GM19035 (cell line): ENCODE results near the gene DENND5B.
"Not testable (repeated sequence)": the region's sequence is repeated elsewhere in the genome, so short reads cannot be mapped to it uniquely, and the experiment has no call there.

ENCODE experiments used
- ATAC-seq: cut with Tn5 transposase; IDR thresholded peaks from one replicate; pipeline ENCODE4 v1.9.1; 2021; ENCODE audit not compliant: unreplicated experiment

The DENND5B gene

DNA sequence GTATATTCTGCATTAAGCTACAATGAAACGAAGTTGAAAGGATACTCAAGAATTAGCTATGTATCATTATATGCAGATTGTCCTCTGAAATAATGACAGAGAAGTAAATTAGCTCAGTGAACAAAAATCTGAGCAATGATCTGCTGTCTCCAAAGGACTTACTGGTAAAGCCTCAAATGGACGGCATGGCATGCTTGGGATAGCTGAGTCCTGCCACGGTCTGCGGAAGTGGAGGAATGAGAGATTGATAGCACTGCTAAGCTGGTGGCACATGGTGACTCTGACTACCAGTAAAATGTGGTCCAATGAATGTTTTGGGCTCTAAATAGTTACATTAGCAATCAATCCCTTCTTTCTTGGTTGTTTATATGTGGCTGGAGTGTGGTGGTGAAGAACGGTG is 3.7 kb upstream of the DENND5B start:
- ATAC-seq = no peak

DNA sequence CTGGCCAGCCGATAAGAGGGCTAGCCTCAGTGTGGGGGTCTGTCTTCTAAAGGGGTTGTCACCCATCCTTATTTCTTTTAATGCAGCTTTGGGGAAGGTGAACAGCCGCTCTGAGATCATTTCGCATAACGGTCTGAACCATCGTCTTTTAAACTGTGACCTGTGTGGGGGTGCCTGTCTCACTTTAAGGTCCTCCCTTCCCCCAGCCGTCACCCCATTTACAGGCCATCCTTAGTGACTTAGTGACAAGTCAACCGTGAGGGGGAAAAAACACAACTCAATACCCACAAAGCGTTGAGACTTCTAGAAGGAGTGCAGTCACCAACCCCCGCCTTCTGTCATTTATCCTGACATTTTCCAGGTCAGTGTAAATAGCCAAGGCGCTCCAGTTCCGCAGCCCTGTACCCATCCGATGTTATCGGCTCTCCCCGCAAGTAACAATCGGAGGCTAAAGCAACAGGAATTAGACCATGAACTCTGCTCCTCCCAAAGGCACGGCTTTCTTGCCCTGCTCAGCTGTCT is 505 bp upstream of the DENND5B start:
- ATAC-seq = peak; percentile 10

DNA sequence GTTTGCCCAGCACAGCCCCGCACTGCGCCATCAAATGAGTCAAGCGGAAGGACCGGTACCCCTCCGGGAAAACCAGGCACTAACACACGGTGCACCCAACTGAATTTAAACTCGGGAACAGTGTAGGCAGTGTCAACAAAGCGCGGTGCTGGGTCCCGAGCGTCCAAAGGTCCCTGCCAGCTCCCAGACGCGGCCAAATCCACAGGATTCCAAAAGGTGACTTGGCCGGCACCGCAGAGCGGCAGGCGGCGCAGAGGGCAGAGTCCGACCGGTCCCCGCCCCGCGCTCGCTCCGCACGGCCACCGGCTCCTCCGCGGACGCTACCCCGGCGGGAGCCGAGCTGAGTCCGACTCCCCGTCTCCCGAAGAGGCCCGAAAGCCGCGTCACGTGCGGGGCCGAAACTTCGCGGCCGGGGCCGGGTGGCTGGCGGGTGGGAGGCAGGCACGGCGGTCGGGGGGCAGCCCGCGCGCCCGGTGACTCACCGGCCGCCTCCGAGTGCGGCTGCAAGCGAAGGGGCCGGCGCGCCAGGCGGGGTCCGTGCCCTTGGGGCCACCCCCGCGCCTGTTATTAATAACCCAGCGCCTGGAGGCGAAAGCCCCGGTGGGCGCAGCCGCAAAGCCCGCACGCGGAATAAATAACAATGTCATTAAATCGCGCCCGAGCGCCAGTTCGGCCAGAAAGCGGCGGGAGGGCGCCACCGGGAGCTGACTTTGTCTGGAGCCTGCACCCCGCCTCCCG is 863 bp downstream of the DENND5B start:
- peak; percentile 32 for ATAC-seq

DNA sequence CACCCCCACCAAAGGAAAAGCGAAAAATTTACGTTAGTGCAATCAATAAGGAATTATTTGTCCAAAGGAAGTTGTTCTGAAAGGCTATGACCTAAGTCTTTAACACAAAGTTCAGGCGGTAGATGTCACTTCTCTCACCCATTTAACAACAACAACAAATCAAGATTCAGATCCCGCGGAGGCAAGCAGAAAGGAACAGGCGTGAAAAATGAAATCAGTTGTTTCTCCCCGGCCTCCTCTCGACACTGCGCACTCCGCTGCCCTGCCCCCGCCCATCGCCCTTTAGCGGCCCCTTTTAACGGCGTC is 1.4 kb downstream of the DENND5B start:
- ATAC-seq = peak; percentile 33

DNA sequence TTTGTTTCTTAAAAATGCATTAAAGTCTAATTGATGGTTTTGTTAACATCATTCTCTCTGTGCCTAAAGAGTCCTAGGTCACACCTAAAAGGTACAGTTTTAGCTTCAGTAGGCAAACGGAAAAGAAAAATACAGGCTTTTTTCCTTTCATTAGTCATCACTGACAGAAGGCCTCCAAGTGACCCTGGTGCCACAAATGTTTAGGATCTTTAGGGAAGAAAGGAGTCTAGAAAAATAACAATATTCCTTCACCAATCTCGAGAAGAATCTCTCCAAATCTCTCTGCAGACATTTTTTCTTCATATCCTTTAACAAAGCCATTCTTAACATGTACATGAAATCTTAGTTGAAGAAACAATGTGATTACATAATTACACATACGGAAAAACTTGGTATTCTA is 2.0 kb downstream of the DENND5B start:
- no peak for ATAC-seq

DNA sequence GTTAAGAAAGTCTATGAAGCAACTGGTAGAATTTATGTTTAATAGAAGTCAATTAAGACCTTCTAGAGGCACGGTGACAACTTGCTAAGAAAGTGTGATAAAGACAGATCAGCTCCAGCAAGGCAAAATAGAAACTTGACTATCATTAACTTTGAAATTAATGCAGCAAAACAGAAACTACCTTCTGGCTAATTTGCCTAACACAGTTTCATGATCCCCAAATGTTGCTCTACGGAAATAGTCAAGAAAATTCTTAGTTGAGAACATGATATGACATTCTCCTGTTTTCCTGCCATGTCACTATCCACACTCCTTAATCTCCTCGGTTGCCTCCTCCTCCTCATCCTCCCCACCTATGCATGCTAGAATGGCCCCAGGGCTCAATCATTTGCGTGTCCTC is 4.2 kb downstream of the DENND5B start:
- peak; percentile 21 for ATAC-seq

DNA sequence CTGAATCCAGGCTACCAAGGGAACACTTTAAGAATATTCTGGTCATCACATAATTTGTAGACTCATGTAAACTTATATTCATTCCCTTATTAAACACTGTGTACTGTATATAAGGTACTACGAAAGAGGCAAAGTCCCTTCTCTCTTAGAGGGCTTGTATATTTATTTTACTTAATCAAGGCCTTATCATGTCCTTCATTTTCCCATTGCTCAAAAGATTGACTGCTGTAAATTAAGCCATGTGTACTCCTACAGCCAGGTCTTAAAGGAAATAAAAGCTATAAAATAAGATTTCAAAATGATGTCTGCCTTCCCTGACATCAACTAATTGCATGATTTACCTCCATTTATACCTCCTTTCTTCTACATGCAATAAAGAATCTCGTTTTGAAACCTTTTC is 5.0 kb downstream of the DENND5B start:
- ATAC-seq = no peak

DNA sequence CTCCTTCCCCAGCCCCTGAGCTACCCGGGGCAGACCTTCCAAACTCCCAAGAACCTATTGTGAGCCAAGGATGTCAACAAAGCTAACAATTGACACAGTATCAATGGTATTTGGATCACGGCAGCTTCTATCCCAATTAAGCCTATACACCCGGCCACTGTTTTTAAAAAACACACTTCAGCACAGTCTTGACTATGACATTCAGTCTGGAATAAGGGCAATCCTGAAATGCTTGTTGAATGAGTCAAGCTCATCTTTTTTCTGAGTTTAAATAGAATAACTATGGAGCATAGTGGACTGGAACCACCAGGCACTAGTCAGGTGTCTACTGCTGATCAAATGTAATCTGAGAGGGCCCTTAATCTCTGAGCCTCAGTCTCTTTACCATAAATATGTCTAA is 5.7 kb downstream of the DENND5B start:
- no peak for ATAC-seq

DNA sequence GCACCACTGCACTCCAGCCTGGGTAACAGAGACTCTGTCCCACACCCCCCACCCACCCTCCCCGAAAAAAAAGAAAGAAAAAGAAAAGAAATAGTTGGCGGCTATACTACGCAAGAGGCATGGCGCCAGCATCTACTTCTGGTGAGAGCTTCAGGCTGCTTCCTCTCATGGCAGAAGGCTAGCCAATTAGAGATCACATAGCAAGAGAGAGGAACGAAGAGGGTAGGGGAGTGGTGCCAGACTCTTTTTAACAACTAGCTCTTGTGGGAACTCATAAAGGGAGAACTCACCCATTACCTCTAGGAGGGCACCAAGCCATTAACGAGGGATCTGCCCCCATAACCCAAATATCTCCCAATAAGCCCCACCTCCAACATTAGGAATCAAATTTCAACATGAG is 6.2 kb downstream of the DENND5B start:
- ATAC-seq = no peak

DNA sequence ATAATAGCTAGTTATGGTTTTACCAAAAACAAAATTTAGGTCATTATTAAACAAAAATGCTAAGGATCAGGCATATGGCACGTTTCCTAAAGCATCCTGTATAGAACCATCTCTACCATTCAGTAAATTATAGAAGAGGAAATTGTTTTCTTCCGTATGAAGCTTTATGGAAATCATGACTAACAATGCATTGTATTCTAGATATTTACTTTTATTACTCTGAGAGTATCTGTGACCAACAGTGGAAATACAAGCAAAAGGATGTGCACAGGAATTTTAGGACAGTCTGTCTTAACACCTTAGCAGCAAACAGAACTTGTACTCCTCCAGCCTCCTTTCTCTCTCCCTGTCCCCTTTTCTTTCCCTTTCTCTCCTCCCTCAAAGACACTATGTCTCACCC is 7.1 kb downstream of the DENND5B start:
- ATAC-seq = no peak

DNA sequence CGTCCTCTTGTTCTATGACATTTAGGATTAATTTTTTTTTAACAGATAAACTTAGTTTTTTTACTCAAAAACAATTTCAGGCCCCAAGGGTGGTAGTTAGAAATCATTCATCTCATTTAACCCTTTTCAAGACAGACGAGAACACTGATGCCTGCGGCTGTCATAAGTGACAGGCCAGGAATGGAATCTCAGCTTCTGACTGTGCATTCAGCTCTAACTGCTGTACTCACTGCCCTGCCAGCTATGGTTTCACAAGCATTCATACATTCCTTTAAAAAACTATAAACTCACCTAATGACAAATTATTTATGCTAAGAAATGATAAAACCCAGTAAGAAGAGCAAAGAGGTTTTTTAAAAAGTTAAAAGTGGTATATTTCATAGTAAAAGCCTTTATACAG is 8.8 kb downstream of the DENND5B start:
- ATAC-seq = no peak

DNA sequence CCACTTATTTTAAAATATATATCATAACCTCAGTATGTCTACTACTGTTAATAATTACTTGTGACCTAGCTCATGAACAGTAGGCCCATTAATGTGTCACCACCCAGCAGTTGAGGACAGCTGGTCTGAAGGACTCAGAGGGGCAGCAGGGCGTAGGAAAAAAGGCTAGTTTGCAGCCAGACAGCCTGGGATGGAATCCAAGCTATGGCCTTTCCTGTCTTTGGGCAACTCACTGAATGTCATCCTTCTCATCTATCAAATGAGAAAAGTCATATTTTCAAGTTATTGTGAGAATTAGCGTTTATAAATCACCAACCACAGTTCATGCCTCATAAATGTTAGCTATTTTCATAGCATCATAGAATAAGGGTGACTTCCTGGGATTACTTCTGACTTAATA is 12.3 kb downstream of the DENND5B start:
- no peak for ATAC-seq

DNA sequence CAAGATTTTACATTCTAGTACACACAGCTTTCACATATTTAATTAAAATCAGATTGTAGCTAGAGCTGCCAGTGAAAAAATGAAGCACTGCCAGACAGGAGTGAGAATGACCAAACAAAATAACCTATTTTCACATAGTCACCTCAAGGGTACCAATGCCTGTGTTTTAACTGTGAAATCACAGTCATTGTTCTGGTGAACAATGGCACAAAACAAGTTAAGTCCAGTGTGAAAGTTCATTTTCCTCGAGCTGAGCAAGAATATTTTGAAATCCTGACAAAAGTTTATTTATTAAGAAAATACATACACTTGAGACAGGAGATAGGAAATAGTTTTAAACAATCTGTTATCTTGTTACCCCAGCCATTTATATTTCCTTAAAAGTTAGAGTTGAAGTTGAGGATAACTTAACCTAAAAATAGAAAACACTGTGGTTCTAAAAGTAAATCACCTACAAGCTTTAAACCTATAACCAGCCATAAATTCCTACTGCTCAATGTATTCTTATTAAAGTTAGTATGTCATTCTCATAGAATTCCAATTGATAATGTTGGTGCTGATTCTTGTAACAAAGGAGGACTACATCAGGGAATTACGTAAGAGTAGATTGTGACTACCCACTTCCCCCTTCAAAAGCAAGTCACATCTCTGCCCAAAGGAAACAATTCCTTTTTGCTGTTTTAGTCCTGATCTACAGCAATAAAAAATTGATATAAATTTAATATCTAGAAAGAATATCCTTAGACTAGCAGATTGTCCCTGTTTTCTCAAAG is 15.9 kb downstream of the DENND5B start:
- ATAC-seq = no peak

DNA sequence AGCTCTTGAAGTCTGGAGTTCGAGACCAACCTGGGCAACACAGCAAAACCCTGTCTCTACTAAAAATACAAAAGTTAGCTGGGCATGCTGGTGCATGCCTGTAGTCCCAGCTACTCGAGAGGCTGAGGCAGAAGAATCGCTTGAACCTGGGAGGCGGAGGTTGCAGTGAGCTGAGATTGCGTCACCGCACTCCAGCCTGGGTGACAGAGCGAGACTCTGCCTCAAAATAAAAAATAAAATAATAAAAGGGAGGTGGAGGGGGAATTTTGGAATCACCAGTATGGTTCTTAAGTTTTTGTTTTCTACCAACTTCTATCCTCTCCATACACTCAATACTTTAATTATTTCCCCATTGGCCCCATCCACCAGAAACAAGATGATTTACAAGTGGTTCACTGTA is 16.6 kb downstream of the DENND5B start:
- not testable (repeated sequence) for ATAC-seq

DNA sequence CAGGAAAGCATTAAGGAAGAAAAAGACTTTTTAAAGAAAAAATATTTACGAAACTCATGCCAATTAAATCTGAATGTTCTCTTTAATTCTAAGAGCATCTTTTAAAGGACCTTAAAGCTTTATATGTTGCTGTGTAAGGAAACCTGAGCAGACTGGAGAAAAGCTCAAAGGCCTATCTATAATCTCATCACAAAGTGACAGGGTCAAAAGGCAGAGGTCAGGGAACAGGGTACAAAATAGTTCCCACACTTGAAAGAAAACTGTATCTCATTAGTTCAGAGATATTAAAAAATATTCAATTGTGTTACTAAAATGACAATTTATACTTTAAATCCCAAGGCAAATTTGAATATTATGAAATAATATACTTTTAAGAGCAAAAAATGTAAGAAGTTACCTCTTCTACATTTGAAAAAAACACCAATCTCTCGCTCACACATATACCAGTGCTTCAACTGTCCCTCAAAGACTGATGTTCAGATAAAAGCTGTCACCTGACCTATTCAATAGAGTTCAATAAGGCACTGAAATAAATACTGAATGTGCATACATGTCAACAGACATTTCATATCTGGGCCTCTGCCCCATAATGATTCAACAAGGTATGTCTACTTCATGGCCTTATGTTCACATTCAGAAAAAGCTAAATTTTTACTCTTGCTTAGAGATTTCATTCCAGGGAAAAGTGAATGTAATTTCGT is 17.9 kb downstream of the DENND5B start:
- ATAC-seq = no peak

DNA sequence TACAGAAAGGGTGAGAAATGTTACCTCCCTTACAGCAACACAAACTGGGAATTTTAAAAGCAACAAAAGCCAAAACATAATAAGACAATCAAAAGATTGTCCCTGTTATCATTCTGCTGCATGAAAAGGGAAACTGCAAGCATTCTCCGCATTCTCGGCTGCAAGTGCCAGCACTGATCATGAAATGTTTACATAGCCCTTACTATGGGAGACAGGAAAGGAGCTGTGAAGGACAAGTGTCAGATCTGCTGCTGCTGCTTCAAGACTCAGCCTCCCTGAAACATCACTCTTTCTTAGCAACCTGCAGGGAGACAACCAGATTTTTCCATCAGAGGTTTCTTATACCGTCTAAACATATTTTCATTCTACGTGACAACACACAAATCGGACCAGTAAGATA is 20.1 kb downstream of the DENND5B start:
- ATAC-seq = no peak

DNA sequence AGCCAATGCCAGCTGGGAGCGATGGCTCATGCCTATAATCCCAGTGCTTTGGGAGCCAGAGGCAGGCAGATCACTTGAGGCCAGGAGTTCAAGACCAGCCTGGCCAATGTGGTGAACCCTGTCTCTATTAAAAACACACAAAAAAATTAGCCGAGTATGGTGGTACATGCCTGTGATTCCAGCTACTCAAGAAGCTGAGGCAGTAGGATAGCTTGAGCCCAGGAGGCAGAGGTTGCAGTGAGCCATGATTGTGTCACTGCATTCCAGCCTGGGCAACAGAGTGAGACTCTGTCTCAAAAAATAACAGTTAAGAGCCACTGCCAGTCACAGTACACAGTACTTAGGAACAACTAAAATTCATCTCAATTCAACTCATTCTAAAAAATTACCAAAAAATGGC is 21.4 kb downstream of the DENND5B start:
- ATAC-seq = not testable (repeated sequence)

DNA sequence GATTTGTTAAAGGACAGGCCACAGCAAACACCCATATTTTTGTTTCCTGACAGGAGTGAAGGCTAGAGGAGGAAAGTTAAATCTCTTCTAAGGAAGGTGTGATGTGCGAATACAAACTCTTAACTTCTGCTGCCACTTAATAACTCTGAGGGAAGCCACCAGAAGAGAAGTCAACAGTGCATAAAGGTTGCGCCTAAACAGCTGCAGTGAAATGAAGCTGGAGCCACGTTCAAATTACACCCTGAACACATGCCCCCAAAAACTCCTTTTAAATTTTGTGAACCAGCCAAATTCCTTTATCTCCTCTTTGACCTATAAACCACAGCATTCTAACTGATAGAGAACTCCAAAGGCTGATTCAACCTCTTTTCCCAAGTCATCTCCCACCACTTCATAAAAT is 22.4 kb downstream of the DENND5B start:
- no peak for ATAC-seq

DNA sequence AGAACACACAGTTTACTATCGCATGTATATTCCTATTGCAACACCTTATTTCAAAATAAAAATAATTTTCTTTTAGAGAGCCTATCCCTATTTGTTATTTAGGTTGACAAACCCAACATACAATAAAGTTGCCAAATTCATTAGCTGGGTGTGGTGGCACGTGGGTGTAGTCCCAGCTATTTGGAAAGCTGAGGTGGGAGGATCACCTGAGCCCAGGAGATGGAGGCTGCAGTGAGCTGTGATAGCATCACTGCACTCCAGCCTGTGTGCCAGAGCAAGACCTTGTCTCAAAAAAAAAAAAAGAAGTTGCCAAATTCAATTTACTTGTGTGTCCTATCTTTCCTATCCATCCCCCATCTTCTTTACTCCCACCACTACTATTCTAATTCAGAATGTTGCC is 23.9 kb downstream of the DENND5B start:
- ATAC-seq = no peak

DNA sequence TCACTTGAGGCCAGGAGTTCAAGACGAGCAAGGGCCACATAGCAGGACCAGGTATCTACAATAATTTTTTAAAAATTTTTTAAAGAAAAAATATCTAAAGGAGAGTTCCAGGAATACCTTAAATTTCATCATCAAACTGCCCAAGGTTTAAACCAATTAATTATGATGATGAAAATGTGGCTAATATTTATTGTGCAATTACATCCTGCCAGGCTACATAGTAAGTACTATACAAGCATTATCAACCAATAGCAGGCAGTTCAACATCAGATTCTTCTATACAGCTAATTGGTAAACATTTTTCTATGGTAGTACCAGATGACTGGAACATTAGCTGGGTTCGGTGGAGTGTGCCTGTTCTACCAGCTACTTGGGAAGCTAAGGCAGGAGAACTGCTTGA is 24.4 kb downstream of the DENND5B start:
- ATAC-seq = no peak

DNA sequence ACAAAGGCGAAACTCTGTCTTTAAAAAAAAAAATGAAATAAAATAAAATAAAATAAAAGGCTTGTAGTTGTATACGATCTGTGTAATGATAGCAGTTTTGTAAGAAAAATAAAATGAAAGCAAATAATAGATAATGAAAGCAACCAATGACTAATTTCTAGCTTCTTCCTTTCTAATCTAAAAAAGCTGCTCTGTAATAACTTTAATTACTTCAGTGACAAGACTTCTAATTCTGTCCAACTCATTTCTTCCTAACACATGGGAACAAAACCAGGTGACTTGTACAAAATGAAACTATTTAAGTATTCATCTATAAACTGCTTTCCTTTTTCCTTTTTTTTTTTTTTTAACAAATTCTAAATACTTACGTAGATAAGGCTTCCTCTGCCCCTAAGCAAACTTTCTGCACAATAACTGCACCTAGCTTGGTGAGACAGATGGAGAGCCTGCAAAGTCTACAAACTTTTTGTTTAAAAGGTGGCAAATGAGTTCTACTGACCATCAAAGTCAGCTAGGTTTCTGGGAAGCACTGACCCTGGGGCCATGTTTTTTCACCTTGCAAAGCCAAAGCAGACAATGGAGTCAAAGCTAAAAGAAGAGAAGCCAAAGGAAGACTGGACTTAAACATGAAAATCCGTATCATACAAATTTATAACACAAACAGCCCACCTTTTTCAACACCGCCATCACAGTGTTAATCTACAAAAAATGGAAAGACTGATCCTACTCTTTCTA is 28.2 kb downstream of the DENND5B start:
- ATAC-seq = no peak
